HG03103 (cell line): ENCODE measurements around the gene TIMM17A.

ENCODE experiments used
- ATAC-seq: cut with Tn5 transposase; IDR thresholded peaks from one replicate; pipeline ENCODE4 v1.9.1; 2021; ENCODE audit warnings: low read depth; ENCODE audit not compliant: unreplicated experiment

Gene TIMM17A

GRCh38 chr1:201982082-201982622 is 26.8 kb downstream of the TIMM17A start:
- ATAC-seq: peak; percentile 75

DNA sequence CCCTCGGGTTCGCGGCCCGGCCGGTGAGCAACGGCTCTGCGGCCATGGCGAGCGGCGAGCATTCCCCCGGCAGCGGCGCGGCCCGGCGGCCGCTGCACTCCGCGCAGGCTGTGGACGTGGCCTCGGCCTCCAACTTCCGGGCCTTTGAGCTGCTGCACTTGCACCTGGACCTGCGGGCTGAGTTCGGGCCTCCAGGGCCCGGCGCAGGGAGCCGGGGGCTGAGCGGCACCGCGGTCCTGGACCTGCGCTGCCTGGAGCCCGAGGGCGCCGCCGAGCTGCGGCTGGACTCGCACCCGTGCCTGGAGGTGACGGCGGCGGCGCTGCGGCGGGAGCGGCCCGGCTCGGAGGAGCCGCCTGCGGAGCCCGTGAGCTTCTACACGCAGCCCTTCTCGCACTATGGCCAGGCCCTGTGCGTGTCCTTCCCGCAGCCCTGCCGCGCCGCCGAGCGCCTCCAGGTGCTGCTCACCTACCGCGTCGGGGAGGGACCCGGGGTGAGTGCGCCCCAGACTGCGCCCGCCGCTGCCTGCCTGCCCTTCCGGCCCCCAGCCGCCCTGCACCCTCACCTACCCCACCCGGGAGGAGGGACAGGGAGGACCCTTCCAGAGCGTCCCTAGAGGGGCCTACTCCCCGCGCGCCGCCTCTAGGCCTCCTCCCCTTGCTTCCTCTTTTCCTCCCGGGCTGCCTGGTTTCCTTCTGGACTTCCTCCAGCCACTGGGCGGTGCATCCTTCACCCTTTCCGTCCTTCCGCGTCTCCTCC is 27.5 kb downstream of the TIMM17A start, which contains the start of gene RNPEP:
TSS of gene RNPEP (plus strand) at position 26 of the 757 bp plus-strand sequence. CDS start at position 45, 19 bp downstream.
- ATAC-seq: peak; percentile 48

- no peak for ATAC-seq
Observed at GRCh38 chr1:201983380-201983805, 28.1 kb downstream of the TIMM17A start.

- ATAC-seq: no peak
Observed at GRCh38 chr1:201984446-201984845, 29.1 kb downstream of the TIMM17A start.

GRCh38 chr1:201985355-201985754 is 30.1 kb downstream of the TIMM17A start:
- no peak for ATAC-seq

DNA sequence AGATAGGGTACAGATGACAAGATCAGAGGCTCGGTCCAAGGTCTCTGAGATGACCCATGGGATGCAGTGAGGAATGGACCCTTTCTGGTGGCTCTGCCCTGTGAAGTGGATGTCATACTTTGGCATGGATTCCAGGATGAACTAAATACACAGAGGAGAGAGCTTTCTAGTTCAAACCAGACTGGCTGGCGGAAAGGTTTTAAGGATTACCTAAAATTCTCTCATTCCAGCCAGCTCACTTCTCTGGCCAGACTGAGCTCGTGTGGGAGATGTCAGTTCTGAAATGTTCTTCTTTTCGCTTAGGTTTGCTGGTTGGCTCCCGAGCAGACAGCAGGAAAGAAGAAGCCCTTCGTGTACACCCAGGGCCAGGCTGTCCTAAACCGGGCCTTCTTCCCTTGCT is 33.3 kb downstream of the TIMM17A start:
- no peak for ATAC-seq

DNA sequence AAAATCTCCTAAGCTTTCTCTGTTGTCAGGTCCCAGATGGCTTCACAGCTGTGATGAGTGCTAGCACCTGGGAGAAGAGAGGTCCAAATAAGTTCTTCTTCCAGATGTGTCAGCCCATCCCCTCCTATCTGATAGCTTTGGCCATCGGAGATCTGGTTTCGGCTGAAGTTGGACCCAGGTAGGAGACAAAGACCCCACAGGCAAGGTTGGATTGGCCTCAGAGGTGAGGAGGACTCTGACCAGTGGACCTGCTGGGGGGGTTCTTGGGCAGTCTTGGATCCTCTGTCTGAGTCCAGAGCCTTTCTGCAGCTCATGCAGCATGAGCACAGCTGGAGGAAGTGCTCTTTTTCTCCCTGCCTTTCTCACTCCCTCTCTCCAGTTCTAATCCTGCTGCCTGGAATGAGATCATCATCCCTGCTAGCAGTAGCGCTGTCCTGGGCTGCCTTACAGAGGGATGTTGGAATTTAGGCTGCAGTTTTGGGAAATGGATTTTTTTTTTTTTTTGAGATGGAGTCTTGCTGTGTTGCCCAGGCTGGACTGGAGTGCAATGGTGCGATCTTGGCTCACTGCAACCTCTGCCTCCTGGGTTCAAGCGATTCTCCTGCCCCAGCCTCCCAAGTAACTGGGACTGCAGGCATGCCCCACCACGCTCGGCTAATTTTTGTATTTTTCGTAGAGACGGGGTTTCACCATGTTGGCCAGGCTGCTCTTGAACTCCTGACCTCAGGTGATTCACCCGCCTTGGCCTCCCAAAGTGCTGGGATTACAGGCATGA is 34.2 kb downstream of the TIMM17A start:
- ATAC-seq: no peak

- ATAC-seq: no peak
Observed at GRCh38 chr1:201990427-201990826, 35.1 kb downstream of the TIMM17A start.

GRCh38 chr1:201999625-202000238 is 44.4 kb downstream of the TIMM17A start:
- no peak for ATAC-seq

DNA sequence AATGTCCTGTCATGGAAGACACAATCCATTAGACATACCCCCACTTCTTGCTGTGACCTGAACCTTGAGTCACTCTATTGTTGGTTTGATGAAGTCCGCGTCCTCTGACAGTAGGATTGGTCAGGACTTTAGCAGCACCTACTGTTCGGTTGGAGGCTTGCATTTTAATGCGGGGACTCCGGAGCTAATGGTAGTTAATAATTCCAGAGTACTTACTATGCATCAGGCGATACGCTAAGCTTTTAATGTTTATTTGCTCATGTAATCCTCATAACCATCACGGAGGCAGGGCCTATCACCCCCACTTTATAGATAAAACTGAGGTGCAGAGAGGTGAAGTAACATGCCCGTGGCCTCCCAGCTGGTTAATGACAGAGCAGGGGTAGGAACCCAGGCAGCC is 47.2 kb downstream of the TIMM17A start:
- ATAC-seq: no peak

- no peak for ATAC-seq
Observed at GRCh38 chr1:202004711-202005110, 49.4 kb downstream of the TIMM17A start.

DNA sequence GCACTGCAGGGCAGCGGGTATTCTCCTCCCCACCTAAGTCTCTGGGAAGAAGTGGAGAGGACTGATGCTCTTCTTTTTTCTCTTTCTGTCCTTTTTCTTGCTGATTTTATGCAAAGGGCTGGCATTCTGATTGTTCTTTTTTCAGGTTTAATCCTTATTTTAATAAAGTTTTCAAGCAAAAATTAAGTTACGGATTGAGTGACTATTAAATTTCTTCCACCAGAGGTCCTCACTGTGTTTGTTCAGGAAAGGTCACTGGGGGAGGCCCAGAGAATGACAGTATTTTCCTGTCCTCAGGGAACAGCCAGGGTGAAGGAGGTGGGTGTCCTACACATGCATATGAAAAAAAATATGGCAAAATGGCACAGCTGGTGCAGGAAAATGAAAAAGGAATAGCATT is 50.7 kb downstream of the TIMM17A start:
- no peak for ATAC-seq

- ATAC-seq: no peak
Observed at GRCh38 chr1:202007304-202007703, 52.0 kb downstream of the TIMM17A start.

- no peak for ATAC-seq
Observed at GRCh38 chr1:202007805-202008489, 52.6 kb downstream of the TIMM17A start.

- no peak for ATAC-seq
Observed at GRCh38 chr1:202009326-202010179, 54.2 kb downstream of the TIMM17A start.

DNA sequence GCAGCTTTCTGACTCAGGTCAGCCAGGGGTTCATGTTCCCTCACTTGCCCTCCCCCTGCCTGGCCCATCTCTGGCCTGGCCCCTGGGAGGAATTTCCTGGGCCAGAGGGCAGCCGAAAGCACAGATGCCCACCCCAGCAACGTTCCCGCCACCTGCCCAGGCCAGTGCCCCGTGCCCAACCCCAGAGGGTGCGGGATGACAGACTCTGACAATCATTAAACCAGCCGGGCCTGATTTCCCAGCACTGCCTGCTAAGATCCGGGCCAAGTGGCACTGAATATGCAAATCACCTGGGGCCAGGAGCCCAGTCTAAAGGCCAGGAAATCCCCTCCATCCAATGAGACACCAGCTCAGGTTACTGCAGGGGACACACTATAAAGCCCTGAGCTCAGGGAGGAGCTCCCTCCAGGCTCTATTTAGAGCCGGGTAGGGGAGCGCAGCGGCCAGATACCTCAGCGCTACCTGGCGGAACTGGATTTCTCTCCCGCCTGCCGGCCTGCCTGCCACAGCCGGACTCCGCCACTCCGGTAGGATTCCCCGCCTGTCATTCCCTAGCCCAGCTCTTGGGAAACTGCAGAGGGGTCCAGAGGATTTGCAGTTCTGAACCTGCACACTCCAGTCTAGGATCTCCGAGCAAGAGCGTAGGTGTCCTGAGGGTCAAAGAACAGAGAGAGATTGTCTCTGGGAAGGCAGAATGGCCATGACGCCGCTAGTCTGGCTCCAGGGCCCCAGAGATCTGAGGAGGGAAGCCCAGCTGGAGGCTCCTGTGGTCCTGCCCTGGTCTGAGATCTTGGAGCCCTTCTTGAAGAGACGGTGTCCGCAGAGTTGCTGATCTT is 55.1 kb downstream of the TIMM17A start, which contains the start of gene ELF3:
TSS of gene ELF3 (plus strand) at position 408 of the 836 bp plus-strand sequence. CDS start 550 bp downstream, outside the sequence.
- peak; percentile 50 for ATAC-seq

DNA sequence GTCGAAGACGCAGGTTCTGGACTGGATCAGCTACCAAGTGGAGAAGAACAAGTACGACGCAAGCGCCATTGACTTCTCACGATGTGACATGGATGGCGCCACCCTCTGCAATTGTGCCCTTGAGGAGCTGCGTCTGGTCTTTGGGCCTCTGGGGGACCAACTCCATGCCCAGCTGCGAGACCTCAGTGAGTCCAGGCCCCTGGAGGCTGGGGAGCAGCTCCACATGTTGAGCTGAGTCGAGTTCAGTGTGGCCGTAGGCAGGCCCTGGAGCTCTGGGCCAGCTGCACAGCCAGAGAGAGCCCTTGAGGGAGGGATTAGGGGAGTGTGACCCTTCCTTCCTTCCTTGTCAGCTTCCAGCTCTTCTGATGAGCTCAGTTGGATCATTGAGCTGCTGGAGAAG is 56.7 kb downstream of the TIMM17A start:
- no peak for ATAC-seq
